ENCODE data around the gene MFRP. TPM values are rescaled to one million over a fixed set of nuclear protein-coding genes. Genes with fewer than 3 reads are reported as not detected.

MFRP gene
- total and polyA plus RNA-seq, 9 donors = 0.11 TPM; not detected in 8

DNA sequence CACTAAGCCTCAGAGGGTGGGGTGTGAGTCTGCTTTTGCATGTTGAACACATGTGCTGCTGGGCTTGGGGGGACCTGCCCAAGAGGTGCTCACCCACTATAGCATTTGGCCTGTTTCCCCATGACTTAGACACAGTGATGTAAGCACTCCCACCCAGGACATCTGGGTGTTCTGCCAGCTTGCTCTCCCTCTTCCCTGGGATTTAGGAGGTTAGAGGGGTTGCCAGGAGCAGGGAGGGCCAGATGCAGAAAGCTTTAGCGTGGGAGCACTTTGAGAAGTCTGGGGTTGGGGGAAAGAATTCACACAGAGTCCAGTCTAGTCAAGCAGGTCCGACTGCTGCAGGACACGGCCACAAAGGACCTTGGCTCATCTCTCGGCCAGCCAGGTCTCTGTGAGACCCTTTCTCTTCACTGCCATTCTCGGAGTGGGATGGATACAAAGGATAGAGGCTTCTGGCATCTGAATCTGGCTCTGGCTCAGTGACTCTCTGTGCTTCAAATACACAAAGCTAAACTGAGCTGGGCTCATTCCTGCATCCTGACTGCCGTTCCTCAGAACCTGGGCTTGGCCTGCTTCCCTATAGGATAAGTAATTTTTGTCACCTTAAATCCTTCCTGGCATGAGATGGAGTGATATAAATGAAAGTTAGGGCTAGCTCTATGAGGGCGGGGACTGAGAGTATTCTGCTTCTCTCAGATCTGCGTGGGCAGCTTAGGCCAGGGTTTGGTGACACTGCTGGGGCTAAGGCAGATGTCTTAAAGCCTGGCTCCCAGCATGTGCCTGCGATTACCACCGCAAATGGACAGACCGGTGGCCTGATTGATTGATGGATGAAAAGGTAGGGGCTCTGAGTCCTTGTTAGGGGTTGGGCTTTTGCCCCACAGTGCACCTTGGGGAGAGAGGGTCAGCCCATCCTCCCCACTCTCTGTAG, 20.4 kb upstream of the MFRP start:
- no peaks in the 10 kb centered on the region for H3K9me3 ChIP-seq
- no peak overlapping the region for H3K27ac ChIP-seq
- WGBS, 3 donors = 78 to 91% (median 86%) methylated on average over 11 of the region's 11 CpGs
- H3K27me3 ChIP-seq = no peaks in the 10 kb centered on the region
- no peaks in the 10 kb centered on the region for H3K36me3 ChIP-seq
- intact Hi-C loops (cut with DNase I) = no loop called here
- H3K4me3 ChIP-seq = no peak overlapping the region
- no peak for DNase-seq
- peaks cover 19% of the 10 kb centered on the region for H3K4me1 ChIP-seq (ENCODE audit: insufficient read depth)
- TF ChIP-seq EP300 (IDR thresholded peaks at IDR 0.05) (no peak), POLR2A (IDR thresholded peaks at IDR 0.05) (no peak)
- TF ChIP-seq, protein P1, sequence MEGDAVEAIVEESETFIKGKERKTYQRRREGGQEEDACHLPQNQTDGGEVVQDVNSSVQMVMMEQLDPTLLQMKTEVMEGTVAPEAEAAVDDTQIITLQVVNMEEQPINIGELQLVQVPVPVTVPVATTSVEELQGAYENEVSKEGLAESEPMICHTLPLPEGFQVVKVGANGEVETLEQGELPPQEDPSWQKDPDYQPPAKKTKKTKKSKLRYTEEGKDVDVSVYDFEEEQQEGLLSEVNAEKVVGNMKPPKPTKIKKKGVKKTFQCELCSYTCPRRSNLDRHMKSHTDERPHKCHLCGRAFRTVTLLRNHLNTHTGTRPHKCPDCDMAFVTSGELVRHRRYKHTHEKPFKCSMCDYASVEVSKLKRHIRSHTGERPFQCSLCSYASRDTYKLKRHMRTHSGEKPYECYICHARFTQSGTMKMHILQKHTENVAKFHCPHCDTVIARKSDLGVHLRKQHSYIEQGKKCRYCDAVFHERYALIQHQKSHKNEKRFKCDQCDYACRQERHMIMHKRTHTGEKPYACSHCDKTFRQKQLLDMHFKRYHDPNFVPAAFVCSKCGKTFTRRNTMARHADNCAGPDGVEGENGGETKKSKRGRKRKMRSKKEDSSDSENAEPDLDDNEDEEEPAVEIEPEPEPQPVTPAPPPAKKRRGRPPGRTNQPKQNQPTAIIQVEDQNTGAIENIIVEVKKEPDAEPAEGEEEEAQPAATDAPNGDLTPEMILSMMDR (IDR thresholded peaks at IDR 0.05) = no peak

DNA sequence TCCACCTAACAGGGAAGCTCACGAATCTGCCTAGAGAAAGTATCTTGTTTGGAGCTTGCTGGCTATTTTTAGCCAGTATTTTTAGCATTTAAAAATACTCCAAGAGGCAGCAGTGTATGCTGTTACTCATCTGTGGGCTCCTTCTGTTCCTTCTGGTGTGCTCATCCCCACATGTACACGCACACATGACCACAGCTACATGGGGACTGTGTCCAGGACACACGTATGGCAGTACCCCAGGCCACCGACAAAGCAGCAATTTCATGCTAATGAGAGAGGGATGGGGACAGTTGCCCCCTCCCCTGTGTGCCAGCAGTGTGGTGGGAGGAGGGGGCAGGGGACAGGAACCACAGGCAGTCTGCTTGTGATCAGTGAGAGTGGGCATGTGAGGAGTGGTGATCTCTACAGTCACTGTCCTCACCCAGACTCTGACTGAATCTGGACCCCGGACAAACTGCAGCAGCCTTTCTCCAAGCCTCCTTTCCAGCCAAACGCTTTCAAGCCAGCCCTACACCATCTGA, 18.6 kb upstream of the MFRP start:
- Histone ChIP-seq H3K27me3 (no peaks in the 10 kb centered on the region), H3K9me3 (no peaks in the 10 kb centered on the region), H3K36me3 (no peaks in the 10 kb centered on the region), H3K4me1 (ENCODE audit: insufficient read depth) (peaks cover 22% of the 10 kb centered on the region), H3K4me3 (no peak overlapping the region), H3K27ac (peak overlapping the region in 1 of 2 donors; percentile 32)
- WGBS, 3 donors = 31 to 42% (median 33%) methylated on average over 6 of the region's 6 CpGs
- intact Hi-C loops (cut with DNase I) = no loop called here
- TF ChIP-seq, protein P1 (IDR thresholded peaks at IDR 0.05) = no peak
- TF ChIP-seq EP300 (IDR thresholded peaks at IDR 0.05) (no peak), POLR2A (IDR thresholded peaks at IDR 0.05) (no peak)
- peak in 2 of 5 donors; percentile 30 to 31 for DNase-seq

DNA sequence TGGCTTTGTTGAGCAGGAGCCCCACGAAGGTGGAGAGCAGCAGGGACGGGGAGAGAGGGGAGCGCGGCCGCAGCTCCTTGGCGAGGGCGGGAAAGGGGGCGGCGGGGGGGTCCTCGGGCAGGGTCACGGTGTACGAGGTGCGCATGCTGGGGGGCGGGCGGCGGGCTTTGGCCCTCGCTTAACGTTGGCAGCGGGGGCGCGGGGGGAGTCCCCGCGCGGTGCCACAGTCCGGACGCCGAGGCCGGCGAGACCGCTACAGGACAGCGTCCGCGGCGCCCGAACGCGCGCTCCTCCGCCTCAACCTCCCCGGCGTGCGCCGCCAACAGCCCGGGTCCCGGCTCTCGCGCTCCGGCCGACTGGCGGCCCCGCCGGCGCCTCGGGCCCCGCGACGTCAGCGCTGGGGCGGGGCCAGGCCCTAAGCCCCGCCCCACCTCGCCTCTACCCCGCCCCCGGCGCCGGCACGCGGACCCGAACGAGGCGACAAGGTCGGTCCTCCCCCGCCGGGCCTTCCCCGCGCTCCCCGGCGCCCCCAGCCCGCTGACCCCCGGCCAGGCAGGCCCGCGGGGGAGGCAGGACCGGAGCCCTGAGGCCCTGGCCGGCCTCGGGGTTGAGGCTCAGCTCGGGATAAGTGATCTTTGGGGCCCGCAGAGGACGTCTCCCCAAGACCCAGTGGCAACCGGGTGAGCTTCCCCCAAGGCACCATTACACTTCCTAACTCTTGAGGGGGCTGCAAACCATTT, 17.5 kb upstream of the MFRP start:
- Histone ChIP-seq H3K27me3 (no peaks in the 10 kb centered on the region), H3K9me3 (no peaks in the 10 kb centered on the region), H3K27ac (peak overlapping the region; percentile 41 to 54), H3K4me3 (peak overlapping the region; percentile 45), H3K36me3 (no peaks in the 10 kb centered on the region), H3K4me1 (ENCODE audit: insufficient read depth) (peaks cover 21% of the 10 kb centered on the region)
- DNase-seq = peak; percentile 58 to 80 (median 78)
- peak; percentile 31 for TF ChIP-seq POLR2A (IDR thresholded peaks at IDR 0.05)
- no peak for TF ChIP-seq EP300 (IDR thresholded peaks at IDR 0.05)
- intact Hi-C loops (cut with DNase I) = no loop called here
- 1 to 2% (median 2%) methylated on average over 18 to 88 of the region's 88 CpGs for WGBS, 3 donors

DNA sequence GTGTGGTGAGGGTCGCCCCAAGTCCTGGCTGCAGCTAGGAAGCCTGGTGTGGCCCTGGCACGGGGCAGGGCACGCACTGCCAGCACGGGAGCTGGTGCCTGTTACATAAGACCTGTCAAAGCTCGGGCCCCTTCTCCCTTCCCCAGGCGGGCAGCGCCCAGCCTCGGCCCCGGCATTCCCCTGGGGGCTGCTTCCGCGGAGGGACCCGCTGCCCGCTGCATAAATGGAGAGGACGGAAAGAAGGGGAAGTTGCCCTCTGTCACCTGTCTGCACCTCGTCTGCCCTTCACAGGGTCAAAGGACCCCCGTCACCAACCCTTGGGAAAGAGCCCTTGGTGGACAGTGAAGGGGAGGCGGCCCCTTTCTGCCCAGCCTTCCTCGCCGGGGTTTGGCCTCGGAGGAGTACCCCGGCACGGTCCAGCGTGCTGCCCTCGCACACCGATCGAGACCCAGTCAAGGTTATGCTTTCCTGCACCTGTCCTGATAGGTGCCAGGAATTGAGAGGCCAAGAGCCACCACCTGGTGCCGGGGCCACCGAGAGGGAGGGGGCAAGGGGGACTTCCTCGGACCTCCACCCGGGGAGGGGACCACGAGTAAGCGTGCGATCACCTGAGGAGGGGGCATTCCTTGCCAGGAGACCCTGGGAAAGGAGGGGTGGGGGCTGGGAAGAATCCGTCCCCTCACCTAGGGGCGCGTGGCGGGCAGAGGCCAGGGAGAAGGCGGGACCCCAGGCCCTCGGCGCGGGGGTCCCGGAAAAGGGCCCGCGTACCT, 16.8 kb upstream of the MFRP start:
- peak overlapping the region; percentile 45 for H3K4me3 ChIP-seq
- no peaks in the 10 kb centered on the region for H3K9me3 ChIP-seq
- 59 to 61% (median 59%) methylated on average over 42 to 44 of the region's 44 CpGs for whole genome bisulfite sequencing, 3 donors
- H3K4me1 ChIP-seq (ENCODE audit: insufficient read depth) = peaks cover 14% of the 10 kb centered on the region
- H3K27me3 ChIP-seq = no peaks in the 10 kb centered on the region
- DNase-seq = peak in 3 of 5 donors; percentile 43 to 53 (median 48)
- TF ChIP-seq, protein P1 (IDR thresholded peaks at IDR 0.05) = no peak
- TF ChIP-seq POLR2A (IDR thresholded peaks at IDR 0.05) (no peak), EP300 (IDR thresholded peaks at IDR 0.05) (no peak)
- peak overlapping the region; percentile 41 to 54 for H3K27ac ChIP-seq
- intact Hi-C loops (cut with DNase I) = no loop called here
- H3K36me3 ChIP-seq = no peaks in the 10 kb centered on the region

All from ovary (tissue), 9 donors.